Ovary (tissue), 3 donors: ENCODE results near the gene BTN2A1.

Experiments
- POLR2A ChIP-seq: fragments of 450-650 bp; IDR thresholded peaks from one replicate; pipeline ENCODE4 v1.6.1; 2017; ENCODE audit warnings: antibody characterized with exemption, mild to moderate bottlenecking, moderate library complexity
- TF ChIP-seq, protein P1 (sequence below), 3 donors: fragments of 450-650 bp in 2 of 3; fragments of 200-600 bp in 1 of 3; IDR thresholded peaks; one replicate each; pipeline versions ENCODE4 v1.5.1 to v1.8.0; 2016 to 2022; ENCODE audit warnings: antibody characterized with exemption in 3 of 3, mild to moderate bottlenecking in 1 of 3
- donor health status: DM: no; HTN: no; CAD: no.

DNA sequence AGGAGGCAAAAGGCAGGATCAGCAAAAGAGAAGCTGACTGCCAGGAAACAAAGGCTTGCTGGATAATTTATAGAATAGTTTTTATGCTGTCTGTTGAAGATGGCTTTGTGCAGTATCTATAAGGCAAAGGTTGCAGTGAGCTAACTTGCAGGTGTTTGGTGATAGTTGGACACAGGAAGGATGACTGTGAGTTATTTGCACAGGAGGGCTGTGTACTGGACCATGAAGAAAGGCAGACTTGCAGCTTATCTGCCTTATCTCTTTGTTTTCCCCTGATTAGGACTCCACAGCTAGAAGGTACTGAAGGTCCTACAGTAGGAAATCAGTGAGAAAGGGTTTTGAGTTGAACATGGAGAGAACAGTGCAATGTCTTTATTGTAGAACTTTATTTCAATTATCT, 44.4 kb downstream of the BTN2A1 start:
- TF ChIP-seq, protein P1, sequence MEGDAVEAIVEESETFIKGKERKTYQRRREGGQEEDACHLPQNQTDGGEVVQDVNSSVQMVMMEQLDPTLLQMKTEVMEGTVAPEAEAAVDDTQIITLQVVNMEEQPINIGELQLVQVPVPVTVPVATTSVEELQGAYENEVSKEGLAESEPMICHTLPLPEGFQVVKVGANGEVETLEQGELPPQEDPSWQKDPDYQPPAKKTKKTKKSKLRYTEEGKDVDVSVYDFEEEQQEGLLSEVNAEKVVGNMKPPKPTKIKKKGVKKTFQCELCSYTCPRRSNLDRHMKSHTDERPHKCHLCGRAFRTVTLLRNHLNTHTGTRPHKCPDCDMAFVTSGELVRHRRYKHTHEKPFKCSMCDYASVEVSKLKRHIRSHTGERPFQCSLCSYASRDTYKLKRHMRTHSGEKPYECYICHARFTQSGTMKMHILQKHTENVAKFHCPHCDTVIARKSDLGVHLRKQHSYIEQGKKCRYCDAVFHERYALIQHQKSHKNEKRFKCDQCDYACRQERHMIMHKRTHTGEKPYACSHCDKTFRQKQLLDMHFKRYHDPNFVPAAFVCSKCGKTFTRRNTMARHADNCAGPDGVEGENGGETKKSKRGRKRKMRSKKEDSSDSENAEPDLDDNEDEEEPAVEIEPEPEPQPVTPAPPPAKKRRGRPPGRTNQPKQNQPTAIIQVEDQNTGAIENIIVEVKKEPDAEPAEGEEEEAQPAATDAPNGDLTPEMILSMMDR (IDR thresholded peaks at IDR 0.05) = no peak
- TF ChIP-seq POLR2A = no peak
